HG02870 (cell line): ENCODE results near the gene RRAGA.
"Not testable (repeated sequence)": the region's sequence is repeated elsewhere in the genome, so short reads cannot be mapped to it uniquely, and the experiment has no call there.

Source experiments
- ATAC-seq: cut with Tn5 transposase; IDR thresholded peaks from one replicate; pipeline ENCODE4 v1.9.1; 2021; ENCODE audit warnings: mild to moderate bottlenecking, moderate library complexity; ENCODE audit not compliant: unreplicated experiment

RRAGA gene

DNA sequence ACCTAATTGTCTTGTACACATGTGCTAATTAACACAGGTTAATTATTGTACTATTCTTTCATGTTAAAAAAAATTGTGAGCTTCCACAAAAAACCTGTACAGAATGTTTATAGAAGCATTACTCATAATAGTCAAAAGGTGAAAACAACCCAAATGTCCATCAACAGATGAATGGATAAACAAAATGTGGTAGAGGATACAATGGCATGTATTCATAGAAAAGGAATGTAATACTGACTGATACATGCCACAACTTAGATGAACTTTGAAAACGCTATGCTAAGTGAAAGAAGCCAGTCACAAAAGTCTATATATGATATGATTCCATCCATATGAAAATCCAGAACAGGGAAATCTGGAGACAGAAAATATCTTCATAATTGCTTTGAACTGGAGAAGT is 25.6 kb downstream of the RRAGA start:
- ATAC-seq, result no peak

DNA sequence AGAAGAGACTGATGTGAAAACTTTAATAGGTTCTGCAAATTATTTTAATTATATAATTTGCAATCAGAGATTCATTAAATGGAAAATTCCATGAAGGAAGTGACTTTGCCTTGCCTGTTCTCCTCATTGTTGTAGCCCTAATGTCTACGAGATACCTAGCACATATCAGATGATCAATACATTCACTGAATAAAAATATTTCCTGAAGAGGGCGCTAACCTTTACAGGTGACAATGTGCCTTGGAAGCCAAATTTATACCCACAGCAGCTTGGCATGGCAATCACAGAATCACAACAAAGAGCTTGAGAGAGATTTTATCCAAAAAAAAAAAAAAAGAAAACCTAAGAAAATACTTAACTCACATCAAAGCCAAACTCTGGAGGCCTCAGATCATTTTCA is 36.1 kb downstream of the RRAGA start:
- ATAC-seq, result no peak

DNA sequence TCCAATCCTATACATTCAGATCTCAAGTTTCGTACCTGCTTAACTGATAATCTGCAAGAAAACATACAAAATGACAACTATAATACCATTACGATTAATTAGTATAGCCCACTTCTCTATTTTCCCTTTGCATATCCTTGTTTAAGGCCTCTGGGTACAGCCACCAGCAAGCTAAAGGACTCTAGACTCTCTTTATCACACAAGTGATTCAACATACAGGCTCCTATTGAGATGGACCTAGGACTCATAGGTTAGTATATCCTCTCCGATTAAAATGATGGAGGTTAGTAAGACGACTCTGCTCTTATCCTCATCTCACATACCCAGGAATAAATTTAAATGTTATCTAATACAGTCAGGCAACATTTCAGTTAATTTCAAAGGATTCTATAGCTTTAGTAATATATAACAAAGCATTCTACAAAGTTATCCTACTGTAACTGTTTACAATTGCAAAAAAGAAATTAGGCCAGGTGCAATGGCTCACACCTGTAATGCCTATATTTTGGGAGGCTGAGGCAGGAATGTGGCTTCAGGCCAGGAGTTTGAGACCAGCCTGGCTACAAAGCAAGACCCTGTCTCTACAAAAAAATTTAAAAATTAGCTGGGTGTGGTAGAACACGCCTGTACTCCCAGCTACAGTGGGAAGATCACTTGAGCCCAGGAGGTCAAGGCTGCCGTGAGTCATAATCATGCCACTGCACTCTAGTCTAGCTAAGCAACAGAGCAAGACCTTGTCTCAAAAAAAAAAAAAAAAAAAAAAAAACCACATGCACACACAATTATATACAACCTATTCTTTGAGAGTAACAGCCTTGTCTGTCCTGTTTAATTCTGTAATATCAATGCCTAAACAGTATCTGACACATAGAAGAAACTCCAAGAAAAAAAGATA is 38.1 kb downstream of the RRAGA start:
- no peak for ATAC-seq

DNA sequence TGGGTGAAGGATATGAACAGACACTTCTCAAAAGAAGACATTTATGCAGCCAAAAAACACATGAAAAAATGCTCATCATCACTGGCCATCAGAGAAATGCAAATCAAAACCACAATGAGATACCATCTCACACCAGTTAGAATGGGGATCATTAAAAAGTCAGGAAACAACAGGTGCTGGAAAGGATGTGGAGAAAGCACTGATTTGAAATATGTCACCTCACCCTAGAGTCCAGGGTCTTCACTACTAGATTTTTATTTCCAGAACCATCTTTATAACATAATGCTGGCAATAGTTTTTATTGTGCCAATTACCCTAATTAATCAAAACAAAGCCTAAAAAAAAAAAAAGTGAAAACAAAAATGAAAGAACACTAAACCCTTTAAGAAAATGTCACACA is 48.2 kb downstream of the RRAGA start:
- ATAC-seq, result not testable (repeated sequence)
